HL-60/S4 treated with phorbol 12-myristate 13-acetate at 8.2 ng/mL for 4 days and 3 days (cell line): ENCODE results near the gene MRPL27.
"Not testable (repeated sequence)": the region's sequence is repeated elsewhere in the genome, so short reads cannot be mapped to it uniquely, and the experiment has no call there.

Experiments
- in situ Hi-C: fragments of 300-500 bp; cut with MboI; formaldehyde crosslinking; loops from 2 replicates; pipeline ENCODE4 v1.15.0; 2022; ENCODE audit warnings: low sequenced_read_pairs

Gene MRPL27

GRCh38 chr17:50347117-50347893, 25.7 kb downstream of the MRPL27 start:
- in situ Hi-C loops: no loop called here

GRCh38 chr17:50346313-50347116, 26.5 kb downstream of the MRPL27 start:
- in situ Hi-C loops: no loop called here

GRCh38 chr17:50345432-50346312, 27.3 kb downstream of the MRPL27 start, which contains the start of gene XYLT2:
Gene XYLT2, plus strand, starts transcription at chr17:50346126. Its CDS starts 15 bp downstream, at chr17:50346141.
- in situ Hi-C loops: no loop called here

GRCh38 chr17:50344731-50345365, 28.1 kb downstream of the MRPL27 start:
- in situ Hi-C loops: no loop called here

GRCh38 chr17:50339381-50339780, 33.6 kb downstream of the MRPL27 start:
- in situ Hi-C loops: no loop called here

GRCh38 chr17:50338645-50339044, 34.3 kb downstream of the MRPL27 start:
- in situ Hi-C loops: no loop called here

- in situ Hi-C loops: no loop called here
Observed at GRCh38 chr17:50337956-50338355, 35.0 kb downstream of the MRPL27 start.

GRCh38 chr17:50333291-50334057, 39.5 kb downstream of the MRPL27 start:
- in situ Hi-C loops: not testable (repeated sequence)

GRCh38 chr17:50332196-50332595, 40.8 kb downstream of the MRPL27 start:
- in situ Hi-C loops: no loop called here

GRCh38 chr17:50331085-50331791, 41.7 kb downstream of the MRPL27 start:
- in situ Hi-C loops: no loop called here

GRCh38 chr17:50330151-50330775, 42.7 kb downstream of the MRPL27 start:
- in situ Hi-C loops: no loop called here

- in situ Hi-C loops: no loop called here
Observed at GRCh38 chr17:50329716-50330115, 43.3 kb downstream of the MRPL27 start.

GRCh38 chr17:50328363-50329325, 44.3 kb downstream of the MRPL27 start:
- in situ Hi-C loops: no loop called here

- in situ Hi-C loops: no loop called here
Observed at GRCh38 chr17:50326831-50327364, 46.1 kb downstream of the MRPL27 start.

GRCh38 chr17:50325906-50326305, 47.1 kb downstream of the MRPL27 start:
- in situ Hi-C loops: no loop called here

- in situ Hi-C loops: no loop called here
Observed at GRCh38 chr17:50323060-50323459, 49.9 kb downstream of the MRPL27 start.

GRCh38 chr17:50322271-50322670, 50.7 kb downstream of the MRPL27 start:
- in situ Hi-C loops: no loop called here
